Measurements from ENCODE around the gene ZNF221. TPM values are rescaled to one million over a fixed set of nuclear protein-coding genes. Genes with fewer than 3 reads are reported as not detected.

The ZNF221 gene
- total RNA-seq, 1 experiment from 2014 or later: 0.61 TPM

Other genes with a start within 250 kb of the ZNF221 start
- not detected in 2 replicates for gene IRGC, start 235.2 kb upstream of the ZNF221 start, total RNA-seq (2014; rRNA removed; shearing (Covaris generic))
- gene SMG9, start 196.3 kb upstream of the ZNF221 start, total RNA-seq (2014; rRNA removed; shearing (Covaris generic)): 18.3 and 22.3 TPM in 2 replicates
- 4.2 and 5.7 TPM in 2 replicates for gene KCNN4, start 170.3 kb upstream of the ZNF221 start, total RNA-seq (2014; rRNA removed; shearing (Covaris generic))
- gene LYPD5, start 148.8 kb upstream of the ZNF221 start, total RNA-seq (2014; rRNA removed; shearing (Covaris generic)): not detected in 2 replicates
- 3.8 and 13.4 TPM in 2 replicates for gene ZNF283, start 123.9 kb upstream of the ZNF221 start, total RNA-seq (2014; rRNA removed; shearing (Covaris generic))
- not detected in 2 replicates for gene ZNF404, start 67.3 kb upstream of the ZNF221 start, total RNA-seq (2014; rRNA removed; shearing (Covaris generic))
- 21.8 and 35.1 TPM in 2 replicates for gene ZNF45, start 15.9 kb upstream of the ZNF221 start, total RNA-seq (2014; rRNA removed; shearing (Covaris generic))
- gene ZNF155, start 33.0 kb downstream of the ZNF221 start, total RNA-seq (2014; rRNA removed; shearing (Covaris generic)): 0.68 and 5.2 TPM in 2 replicates
- 1.4 and 1.9 TPM in 2 replicates for gene ZNF230, start 51.7 kb downstream of the ZNF221 start, total RNA-seq (2014; rRNA removed; shearing (Covaris generic))
- gene ZNF222, start 74.2 kb downstream of the ZNF221 start, total RNA-seq (2014; rRNA removed; shearing (Covaris generic)): not detected in 2 replicates
- gene ZNF223, start 100.8 kb downstream of the ZNF221 start, total RNA-seq (2014; rRNA removed; shearing (Covaris generic)): 0.18 and 0.37 TPM in 2 replicates
- 0.25 TPM in 1 of 2 replicates, not detected in the other for gene ZNF284, start 120.9 kb downstream of the ZNF221 start, total RNA-seq (2014; rRNA removed; shearing (Covaris generic))
- 4.7 and 11.3 TPM in 2 replicates for gene ZNF224, start 143.1 kb downstream of the ZNF221 start, total RNA-seq (2014; rRNA removed; shearing (Covaris generic))
- gene ZNF225, start 162.2 kb downstream of the ZNF221 start, total RNA-seq (2014; rRNA removed; shearing (Covaris generic)): 1.3 and 2.3 TPM in 2 replicates
- 0.03 TPM in 1 of 2 replicates, not detected in the other for gene ZNF234, start 190.3 kb downstream of the ZNF221 start, total RNA-seq (2014; rRNA removed; shearing (Covaris generic))
- 9.1 and 14.4 TPM in 2 replicates for gene ZNF226, start 213.9 kb downstream of the ZNF221 start, total RNA-seq (2014; rRNA removed; shearing (Covaris generic))

Data from G401 (cell line).